GM18526 (cell line): Measurements from ENCODE around the gene KRT6C.

Experiments used
- POLR2A ChIP-seq: IDR thresholded peaks from 3 replicates; pipeline ENCODE4 v1.6.1; 2011; ENCODE audit not compliant: insufficient read length; ENCODE audit errors: extremely low read depth

The KRT6C gene

DNA sequence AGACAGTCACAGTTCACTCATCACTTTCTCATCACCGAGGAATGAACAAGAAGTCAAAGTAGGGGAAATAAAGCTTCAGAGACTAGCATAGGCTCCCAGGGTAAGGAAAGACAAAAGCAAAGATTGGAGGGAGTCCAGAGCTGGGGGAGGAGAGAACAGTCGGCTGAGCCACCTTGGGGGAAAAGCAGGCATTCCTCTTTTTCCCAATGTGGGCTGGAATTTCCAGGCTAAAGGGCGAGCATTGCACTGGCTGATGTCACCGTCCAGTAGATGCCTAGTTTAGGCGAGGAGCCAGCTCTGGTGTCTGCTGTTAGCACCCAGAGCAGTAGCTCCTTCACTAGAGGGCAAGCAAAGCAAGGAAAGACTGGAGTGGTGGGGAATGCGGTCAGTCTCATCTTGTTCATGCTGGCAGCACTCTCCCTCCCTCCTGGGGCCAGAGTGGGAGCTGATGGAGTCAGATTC, 31.0 kb downstream of the KRT6C start:
- TF ChIP-seq POLR2A, result no peak

DNA sequence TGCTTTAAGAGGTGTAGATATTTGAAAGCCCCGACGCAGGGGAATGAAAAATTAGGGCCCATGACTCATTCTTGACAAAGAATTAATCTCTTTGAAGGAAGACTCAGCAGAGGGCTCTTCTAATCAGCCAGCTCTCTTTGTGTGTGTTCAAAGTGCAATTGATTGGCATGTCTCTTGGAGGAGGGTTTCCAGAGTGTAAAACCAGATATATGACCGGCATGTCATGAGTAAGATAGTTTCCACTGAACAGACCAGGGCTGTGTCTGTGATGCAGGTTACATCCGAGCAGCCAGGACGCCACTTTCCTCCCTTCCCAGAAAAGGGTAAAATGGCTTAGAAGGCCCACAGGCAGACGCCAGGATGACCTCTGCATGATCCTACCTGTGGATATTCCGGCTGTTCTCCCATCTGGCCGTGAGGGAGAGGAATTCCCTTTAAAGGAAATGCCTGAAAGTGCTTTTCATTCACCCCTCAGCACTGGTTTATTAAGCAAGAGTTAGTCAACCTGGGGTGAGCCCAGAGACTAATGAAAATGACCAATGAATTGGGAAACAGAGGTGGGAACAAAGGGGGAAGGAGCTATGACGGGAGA, 32.2 kb downstream of the KRT6C start:
- TF ChIP-seq POLR2A, result no peak

DNA sequence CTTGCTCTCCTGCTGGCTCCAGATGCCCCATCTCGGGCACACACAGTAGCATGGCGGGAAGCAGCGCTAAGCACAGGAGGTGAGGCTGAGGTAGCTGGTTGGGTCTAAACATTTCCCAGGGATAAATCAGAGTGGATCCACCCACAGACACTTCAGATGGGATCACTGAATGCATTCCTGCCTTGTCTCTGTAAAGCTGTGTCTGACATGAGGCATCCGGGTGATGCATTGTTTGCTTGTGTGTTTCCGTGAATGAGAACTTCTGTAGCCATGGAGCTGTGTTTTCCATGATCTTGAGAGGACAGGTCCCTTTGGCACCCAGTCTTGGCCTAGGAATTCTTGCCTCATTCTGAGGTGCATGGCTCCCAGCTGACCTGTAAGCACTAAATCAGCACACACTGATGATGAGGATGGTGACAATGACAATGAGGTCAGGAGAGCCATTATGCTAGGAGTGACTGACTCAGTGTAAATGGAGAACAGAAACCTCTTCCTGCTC, 32.7 kb downstream of the KRT6C start:
- TF ChIP-seq POLR2A, result no peak

DNA sequence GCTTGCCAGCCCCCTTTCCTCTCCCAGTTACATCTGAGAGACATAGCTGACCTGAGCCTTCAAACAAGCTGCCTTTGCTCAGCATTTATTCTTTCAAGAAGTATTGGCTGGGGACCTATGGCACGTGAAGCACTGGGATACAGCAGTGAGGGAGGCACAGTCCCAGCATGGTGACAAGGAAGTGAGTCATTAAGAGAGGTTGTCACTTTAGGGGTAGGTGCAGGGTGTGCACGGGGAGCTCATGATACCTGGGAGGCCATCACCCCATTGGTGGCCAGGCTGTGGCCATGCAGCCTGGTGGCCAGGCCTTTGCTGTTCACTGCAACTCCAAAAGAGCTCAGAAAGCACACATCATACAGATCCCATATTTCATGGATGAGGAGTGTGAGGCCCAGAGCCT, 33.8 kb downstream of the KRT6C start:
- no peak for TF ChIP-seq POLR2A

DNA sequence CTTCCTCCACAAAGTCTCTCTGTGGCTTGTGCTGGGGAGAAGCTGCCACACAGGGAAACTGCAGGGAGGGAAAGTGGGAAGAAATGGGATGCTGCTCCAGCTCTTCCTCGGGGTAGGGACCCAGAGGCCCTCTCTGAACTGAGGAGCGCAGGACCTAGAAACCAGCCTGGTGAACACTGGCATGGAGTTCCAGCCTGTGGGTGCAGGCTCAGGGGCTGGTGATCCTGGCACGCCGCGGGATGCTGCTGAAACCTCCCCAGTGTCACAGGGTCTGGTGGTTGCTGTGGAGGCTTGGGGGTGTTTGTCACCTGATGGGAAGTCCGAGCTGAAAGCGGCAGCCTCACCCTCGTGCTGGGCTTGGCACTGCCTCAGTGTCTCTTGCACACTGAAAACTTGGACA, 34.2 kb downstream of the KRT6C start:
- TF ChIP-seq POLR2A, result no peak

DNA sequence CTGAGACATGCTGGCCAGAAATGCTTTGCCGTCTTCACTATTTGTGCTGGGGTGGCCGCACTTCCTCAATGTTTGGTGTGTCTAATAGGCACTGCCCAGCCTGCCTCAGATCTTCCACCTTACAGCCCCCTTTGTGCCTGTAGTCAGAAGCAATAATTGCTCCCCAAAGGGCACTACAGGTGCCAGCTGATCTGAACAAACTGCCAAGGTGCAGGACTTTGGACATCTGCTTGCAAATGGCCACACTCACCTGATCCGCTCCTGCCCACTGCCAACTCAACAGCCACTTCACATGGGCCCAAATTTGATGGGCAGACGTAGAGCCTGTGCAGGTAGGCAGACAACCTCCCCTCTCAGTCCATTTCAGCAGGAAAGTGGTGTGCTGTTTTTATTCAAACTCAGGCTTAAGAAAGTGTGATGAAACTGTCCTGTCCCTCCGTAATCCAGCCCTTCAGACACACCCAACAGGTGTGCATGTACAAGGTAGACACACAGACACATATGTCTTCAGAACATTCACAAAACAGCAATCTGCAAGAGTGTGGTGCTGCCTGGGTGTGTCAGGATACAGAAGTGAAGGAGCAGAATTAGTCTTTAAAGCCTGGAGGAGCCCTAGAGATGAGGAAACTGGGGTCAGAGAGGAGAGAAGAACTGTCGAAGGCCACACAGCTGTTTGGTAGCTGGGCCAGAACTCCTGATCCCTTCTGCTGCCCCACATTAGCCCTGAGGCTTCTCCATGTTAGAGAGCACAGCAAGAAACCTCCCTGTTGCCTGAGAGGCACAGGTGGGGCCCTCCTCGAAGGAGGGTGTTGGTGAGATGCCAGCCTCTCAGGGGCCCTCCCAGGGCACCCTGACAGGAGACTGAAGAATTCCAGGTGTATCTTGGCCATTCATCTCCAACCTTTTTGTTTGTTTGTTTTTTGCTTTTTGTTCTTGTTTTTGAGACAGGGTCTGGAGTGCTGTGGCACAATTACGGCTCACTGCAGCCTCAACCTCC, 35.0 kb downstream of the KRT6C start:
- no peak for TF ChIP-seq POLR2A

DNA sequence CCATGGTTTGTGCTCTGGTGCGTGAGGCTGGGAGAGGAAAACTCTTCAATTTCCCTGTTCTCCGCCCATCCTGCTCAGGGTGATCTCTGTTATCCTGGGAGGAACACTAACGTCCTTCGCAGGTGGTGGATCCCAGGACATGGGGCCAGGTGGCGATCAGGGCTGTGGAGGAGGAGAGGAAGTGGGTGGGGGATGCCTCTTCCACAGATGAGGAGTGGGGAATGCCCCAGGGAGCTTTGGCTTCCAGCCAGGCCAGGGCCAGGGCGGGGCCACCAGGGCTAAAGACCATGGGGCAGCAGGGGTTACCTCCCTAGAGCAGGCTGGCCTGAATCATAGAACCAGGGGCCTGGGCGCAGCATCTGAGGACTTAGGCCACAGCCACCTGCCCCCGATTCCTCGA, 36.1 kb downstream of the KRT6C start:
- TF ChIP-seq POLR2A, result no peak

DNA sequence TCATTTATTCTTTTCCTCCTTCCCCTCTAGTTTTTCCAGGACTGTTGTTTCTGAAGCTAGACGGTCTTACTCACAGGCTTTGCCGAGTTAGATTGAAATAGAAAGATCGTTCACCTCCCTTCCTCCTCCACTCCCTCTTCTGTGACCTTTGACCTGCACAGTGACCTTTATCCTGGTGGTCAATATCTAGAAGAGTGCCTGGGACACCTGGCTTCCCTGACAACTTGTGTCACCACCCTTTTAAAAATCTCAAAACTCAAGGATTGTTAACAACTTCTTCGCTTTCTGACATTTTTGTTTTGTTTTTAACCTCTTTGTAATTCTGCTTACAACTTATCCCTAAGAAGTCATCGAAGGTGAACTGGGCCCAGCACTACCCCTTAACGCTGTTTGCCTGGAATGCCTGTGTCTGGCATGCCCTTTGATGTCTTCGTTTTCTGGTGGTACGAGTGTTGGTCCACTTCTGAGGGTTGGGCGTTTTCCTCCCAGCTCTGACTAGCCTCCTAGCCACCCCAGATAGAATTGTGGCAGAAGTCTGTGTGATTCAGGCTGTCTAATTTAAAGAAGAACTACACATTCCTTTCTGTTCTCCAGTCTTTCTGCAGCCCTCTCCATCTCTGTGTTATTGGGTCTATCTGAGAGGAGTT, 36.7 kb downstream of the KRT6C start:
- no peak for TF ChIP-seq POLR2A

DNA sequence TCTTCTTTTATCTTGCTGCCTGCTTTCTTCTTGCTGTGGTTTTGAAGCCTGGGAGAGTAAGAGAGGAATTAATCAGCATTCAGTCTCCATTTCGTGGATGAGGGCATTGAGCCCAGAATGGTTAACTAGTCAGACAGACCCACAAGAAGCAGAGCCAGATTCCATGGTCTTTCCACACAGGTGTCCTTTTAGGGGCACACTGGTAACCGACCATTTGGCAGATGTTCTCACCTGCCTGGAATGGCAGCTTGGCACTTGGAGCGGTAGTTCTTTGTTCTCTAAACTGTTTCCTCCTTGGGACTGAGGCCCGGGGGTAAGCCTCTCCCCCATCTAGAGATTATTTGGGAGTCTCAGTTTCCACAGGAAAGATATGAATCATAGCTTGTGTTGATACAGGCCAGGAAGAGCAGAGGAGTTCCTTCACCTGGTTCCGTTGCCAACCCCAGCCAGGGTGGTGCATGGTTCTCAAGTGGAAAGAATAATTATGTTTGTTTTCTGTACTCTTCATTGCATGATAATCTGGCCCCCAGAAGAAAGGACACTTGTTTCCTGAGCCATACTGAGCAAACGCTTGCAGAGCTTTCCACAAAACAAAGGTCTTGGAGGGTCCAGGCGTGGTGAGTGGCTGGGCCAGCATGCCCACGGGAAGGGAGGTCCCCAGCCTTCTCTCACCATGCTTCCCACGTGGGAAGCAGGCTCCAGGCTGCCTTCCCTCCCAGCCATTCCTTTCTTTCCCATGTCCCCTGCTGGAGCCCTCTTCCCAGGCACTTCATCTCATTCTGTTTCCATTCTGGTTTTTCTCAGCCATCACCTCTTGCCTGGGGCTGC, 37.4 kb downstream of the KRT6C start:
- no peak for TF ChIP-seq POLR2A

DNA sequence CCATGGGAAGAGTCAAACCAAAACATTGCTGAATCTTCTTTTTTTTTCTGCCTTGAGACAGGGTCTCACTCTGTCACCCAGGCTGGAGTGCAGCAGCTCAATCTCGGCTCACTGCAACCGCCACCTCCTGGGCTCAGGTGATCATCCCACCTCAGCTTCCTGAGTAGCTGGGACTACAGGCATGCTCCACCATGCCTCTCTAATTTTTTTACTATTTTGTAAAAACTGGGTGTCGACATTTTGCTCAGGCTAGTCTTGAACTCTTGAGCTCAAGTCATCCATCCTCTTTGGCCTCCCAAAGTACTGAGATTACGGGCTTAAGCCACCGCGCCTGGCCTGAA, 38.0 kb downstream of the KRT6C start:
- TF ChIP-seq POLR2A, result no peak

DNA sequence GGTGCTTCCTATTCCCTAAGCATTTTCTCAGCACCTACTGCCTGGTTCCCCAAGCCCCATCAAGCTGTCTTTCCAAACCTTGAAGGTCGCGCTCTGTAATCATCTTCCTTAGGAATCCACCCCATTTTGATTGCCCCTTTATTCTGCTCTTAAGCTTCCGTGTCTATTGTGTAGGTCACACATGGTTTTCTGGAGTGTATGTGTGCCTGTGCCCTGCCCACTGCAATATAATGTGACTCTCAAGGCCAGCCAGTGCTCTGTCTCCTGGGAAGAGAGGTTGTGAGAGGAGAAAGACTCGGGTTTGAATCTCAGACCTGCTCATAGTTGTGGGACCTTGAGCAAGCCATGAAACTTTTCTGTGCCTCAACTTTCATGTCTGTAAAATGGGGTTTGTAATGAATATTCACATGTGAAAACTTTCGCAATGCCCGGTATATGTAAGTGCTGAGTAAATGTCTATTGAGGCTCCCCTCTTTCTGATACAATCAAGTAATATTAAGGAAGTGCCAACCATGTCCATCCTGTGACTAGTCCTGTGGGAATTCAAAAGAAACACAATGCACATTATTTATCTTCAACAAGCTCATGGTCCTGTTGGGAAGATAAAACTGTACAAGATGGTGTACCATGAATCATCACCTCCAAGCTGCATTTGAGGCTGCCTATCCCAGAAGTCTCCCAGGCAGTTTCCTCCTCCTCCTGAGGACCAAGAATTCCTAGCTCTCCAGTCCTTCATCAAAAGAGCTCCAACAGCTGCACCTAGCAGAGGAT, 38.7 kb downstream of the KRT6C start:
- no peak for TF ChIP-seq POLR2A

DNA sequence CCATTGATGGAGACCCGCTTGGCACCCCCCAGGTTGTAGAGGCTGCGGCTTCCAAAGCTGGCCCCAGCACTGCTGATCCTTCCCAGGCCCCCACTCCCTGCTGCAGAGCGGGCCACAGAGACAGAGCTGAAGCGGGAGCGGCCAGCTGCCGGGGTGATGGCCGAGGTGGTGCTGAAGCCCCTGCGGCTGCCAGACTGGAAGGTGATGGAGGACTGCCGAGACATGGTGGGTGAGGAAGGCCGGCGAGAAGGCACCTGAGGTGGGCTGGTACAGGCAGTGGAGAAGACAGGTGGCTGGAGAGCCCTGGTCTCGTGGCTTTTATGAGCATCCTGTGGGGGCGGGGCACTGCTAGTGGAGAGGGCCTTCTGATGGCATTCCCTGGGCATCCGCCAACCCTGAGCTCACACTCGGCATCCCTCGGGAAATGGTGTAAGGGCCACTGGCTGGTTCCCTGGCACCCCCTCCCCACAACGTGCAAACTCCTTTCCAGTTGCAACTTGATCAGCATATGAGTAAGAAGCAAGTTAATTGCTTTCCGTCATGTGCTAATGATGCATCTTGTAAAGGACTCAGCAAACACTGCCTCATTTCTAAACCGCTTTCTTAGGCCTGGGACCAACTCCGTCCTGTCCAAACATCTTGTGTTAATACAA, 39.4 kb downstream of the KRT6C start, which contains the start of gene KRT75:
Gene KRT75 (minus strand): TSS at position 291 of the 653 bp plus-strand sequence. CDS start 67 bp downstream, at position 224.
- no peak for TF ChIP-seq POLR2A

DNA sequence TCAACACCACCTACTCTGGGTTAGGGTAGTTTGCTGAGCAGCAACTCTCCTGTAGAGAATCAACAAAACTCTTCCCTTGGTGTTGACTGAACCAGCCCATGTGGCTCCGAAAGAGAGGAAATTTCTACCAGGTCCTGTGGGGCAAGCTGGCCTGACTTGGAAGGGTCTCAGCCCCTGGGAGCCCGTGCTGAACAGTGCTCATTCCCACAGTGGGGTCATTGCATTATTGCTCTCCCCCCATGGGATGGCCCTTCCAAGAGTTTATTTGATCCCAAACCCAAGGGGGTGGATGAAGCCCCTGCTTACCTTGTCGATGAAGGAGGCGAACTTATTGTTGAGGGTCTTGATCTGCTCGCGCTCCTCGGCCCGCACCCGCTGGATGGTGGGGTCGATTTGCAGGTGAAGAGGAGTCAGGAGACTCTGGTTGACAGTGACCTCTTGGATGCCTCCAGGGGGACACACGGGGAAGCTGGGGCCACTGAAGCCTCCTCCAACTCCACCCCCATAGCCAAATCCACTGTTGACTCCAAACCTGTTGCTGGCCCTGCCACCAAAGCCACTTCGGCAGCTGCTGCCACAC, 40.0 kb downstream of the KRT6C start:
- TF ChIP-seq POLR2A, result no peak
